Upper lobe of left lung (tissue), 4 donors: ENCODE data around the gene FRY.

Experiments used
- CTCF ChIP-seq, 6 experiments: fragments of 450-650 bp in 4 of 6; fragments of 200-600 bp in 2 of 6; sonication (generic) in 2 of 6; IDR thresholded peaks; one replicate each; pipeline ENCODE4 v1.5.1; 2016 to 2019; ENCODE audit warnings: antibody characterized with exemption in 6 of 6
- EP300 ChIP-seq, 4 donors: sonication (generic); formaldehyde crosslinking; IDR thresholded peaks; one replicate each; pipeline ENCODE4 v1.5.1; 2017; ENCODE audit warnings: antibody characterized with exemption in 4 of 4, control low read depth in 2 of 4
- POLR2A ChIP-seq, 4 donors: fragments of 450-650 bp; IDR thresholded peaks; one replicate each; pipeline ENCODE4 v1.5.1; 2016 to 2017; ENCODE audit warnings: antibody characterized with exemption in 4 of 4, mild to moderate bottlenecking in 2 of 4
- POLR2AphosphoS5 ChIP-seq, 2 donors: sonication (generic); formaldehyde crosslinking; IDR thresholded peaks; one replicate each; pipeline ENCODE4 v1.5.1; 2017; ENCODE audit warnings: antibody characterized with exemption in 2 of 2

GRCh38 chr13:32134241-32135055 is 102.9 kb downstream of the FRY start:
- TF ChIP-seq CTCF (IDR thresholded peaks at IDR 0.05) (no peak), EP300 (IDR thresholded peaks at IDR 0.05) (no peak), POLR2A (IDR thresholded peaks at IDR 0.05) (no peak), POLR2AphosphoS5 (IDR thresholded peaks at IDR 0.05) (no peak)
